Measurements from ENCODE around the gene MACF1.

The MACF1 gene

GRCh38 chr1:39295901-39296300 lies 91.4 kb downstream of the MACF1 start:
- DNase-seq (ENCODE audit: low read depth in 1 of 2, low spot score in 1 of 2) = no peak

- no peak for DNase-seq (ENCODE audit: low read depth in 1 of 2, low spot score in 1 of 2)
Measured at GRCh38 chr1:39297551-39297950, 93.1 kb downstream of the MACF1 start.

DNA sequence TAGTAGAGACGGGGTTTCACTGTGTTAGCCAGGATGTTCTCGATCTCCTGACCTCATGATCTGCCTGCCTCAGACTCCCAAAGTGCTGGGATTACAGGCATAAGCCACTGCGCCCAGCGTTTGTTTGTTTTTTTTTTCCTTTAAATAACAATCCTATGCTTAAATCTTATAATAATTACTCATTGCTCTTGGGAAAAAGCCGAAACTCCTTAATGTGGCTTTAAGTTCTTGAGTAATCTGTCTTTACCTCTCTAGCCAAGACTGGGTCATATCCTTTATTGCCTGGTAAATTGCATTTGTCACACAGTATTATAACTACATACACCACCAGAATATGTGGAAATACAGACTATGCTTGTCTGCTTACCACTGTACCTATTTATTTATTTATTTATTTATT lies 97.1 kb downstream of the MACF1 start:
- DNase-seq (ENCODE audit: low read depth in 1 of 2, low spot score in 1 of 2) = no peak

DNA sequence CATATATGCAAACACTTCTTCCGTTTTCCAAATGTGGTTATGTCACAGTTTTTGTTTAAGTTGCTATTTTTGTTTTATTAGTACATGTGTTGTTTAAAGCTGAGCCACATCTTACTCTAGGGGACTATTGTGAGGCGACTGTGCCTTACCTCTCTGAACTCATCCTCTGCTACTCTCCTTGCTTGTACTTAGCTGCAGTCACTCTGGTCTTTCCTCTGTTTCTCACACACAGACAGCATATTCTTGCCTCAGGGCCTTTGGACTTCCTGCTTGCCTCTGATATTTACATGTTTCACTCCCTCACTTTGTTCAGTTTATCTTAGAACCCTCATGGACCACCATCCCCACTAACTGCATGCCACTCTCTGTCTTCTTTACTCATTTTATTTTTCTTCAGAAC lies 101.1 kb downstream of the MACF1 start:
- no peak for DNase-seq (ENCODE audit: low read depth in 1 of 2, low spot score in 1 of 2)

GRCh38 chr1:39310015-39310414 lies 105.5 kb downstream of the MACF1 start:
- DNase-seq (ENCODE audit: low read depth in 1 of 2, low spot score in 1 of 2) = no peak

GRCh38 chr1:39310691-39311090 lies 106.2 kb downstream of the MACF1 start:
- no peak for DNase-seq (ENCODE audit: low read depth in 1 of 2, low spot score in 1 of 2)

GRCh38 chr1:39317111-39317510 lies 112.6 kb downstream of the MACF1 start:
- DNase-seq (ENCODE audit: low read depth in 1 of 2, low spot score in 1 of 2) = no peak

DNA sequence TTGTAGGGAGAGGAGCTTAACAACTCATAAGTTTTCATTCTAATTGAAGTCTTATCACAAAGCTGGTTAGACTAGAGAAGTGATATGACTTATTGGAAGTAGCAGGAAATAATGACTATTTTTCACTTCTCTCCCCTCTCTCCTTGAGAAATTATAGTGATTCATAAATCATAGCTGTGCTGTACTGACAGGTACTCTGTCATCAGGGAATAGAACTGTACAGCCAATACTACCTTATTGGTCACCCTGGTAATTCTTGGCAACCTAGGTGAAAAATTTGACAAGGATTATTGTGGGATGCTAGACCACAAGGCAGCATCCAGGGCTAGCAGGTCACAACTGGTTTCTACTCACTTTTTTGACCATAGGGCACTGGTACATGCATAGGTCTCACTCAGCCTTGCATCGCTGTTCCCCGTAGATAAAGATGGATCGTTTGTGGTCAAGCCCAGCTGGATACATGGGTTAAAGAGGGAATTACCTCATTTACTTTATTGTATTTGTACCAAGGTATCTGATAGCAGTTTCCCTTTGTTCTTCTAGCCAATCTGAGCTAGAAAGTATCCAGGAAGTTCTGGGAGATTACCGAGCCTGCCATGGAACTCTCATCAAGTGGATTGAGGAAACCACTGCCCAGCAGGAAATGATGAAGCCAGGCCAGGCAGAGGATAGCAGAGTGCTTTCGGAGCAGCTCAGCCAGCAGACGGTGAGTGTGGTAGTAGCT lies 113.6 kb downstream of the MACF1 start:
- no peak for DNase-seq (ENCODE audit: low read depth in 1 of 2, low spot score in 1 of 2)

GRCh38 chr1:39321979-39322378 lies 117.5 kb downstream of the MACF1 start:
- no peak for DNase-seq (ENCODE audit: low read depth in 1 of 2, low spot score in 1 of 2)

DNA sequence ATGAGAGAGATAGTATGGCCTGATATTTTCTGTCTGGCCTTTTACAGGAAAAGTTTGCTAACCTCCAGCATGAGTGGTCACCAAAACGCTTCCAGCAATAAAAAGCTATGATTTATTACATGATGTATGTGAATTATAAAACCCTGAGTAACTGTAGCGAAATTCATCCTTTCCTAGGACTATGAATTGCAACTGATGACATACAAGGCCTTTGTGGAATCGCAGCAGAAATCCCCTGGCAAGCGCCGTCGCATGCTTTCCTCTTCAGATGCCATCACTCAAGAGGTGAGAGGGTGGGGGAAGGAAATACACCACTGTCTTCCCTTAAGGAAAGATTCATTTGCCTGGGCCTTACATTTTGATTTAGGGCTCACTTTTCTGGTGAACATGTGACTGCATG lies 117.9 kb downstream of the MACF1 start:
- DNase-seq (ENCODE audit: low read depth in 1 of 2, low spot score in 1 of 2) = no peak

DNA sequence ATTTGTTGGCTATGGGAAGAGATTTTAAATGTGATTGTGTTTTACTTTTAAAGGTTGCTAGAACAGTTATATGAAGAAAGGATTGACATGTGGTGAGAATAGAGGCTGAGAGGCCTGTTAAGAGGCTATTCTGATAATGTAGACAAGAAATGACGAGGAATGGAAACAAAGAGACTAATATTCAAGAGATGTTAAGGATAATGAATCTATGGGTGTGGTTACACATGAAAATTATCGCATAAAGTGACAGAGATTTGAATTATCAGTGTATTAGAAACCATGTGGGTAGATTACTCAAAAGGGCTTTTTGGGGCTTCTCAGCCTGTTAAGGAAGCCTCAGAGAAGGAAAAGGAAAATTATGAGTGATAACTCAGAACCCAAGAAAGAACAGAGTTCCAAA lies 120.4 kb downstream of the MACF1 start:
- no peak for DNase-seq (ENCODE audit: low read depth in 1 of 2, low spot score in 1 of 2)

DNA sequence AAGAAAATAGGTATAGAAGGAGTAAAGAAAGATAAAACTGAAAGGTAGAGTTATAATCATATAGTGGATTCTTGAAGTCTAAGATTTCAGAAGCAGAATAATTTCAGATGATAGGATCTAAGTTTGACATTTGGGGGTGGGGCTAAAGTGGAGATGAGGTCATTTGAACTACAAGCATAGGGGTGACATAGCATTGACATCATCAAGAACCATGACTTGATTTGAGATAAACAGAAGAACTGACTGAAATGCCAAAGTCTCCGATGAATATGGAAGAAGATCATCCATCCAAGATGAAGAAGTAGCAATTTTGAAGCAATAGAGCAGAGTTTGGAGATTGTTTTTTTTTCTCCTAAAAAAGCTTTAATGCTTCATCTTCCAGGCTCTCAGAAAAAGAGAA lies 122.3 kb downstream of the MACF1 start:
- no peak for DNase-seq (ENCODE audit: low read depth in 1 of 2, low spot score in 1 of 2)

- no peak for DNase-seq (ENCODE audit: low read depth in 1 of 2, low spot score in 1 of 2)
Measured at GRCh38 chr1:39328095-39328494, 123.6 kb downstream of the MACF1 start.

DNA sequence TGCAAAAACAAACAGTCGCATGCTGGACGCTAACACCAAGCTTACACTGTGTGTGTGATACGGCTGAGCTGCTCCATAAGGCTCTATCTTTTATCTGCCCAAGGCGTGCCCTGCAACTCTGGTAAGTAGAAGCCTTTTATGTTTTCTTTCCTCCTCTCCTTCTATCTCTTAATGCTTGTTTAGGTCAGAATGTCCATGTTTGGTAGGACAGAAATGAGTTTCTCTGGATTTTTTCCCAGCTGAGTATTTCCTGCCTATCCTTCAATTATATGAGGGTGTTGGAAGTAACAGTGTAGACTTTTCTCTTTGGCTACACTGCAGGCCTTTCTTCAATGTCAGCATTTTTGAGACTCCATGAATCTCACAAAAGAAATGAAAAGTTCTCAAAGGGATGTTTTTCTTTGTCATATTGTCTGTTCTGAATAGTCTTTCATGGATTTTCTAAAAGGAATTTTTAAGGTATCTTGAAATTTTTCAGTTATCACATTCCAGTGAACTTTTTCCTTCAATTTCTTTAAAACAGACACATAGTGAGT lies 124.2 kb downstream of the MACF1 start:
- DNase-seq (ENCODE audit: low read depth in 1 of 2, low spot score in 1 of 2) = no peak

GRCh38 chr1:39331647-39332046 lies 127.2 kb downstream of the MACF1 start:
- DNase-seq (ENCODE audit: low read depth in 1 of 2, low spot score in 1 of 2) = no peak

DNA sequence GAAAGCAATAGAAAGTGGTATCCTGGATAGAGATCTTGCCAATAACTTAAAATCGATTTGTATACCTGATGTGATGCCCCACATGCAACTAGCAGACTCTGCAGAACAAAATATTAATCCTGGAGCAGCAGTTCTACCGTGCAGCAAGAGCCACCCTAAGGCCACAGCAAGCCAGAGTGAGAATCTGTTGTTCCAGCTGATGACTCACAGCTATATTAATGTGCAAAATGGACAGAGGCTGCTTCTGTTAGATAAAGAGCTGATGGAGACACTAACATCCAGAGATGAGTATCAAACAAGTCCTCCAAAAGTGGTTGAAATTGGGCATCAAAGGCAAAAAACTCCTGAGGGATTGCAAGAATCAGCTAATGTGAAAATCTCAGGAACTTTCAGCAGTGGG lies 127.8 kb downstream of the MACF1 start:
- DNase-seq (ENCODE audit: low read depth in 1 of 2, low spot score in 1 of 2) = no peak

- DNase-seq (ENCODE audit: low read depth in 1 of 2, low spot score in 1 of 2) = no peak
Measured at GRCh38 chr1:39332828-39333227, 128.3 kb downstream of the MACF1 start.

- no peak for DNase-seq (ENCODE audit: low read depth in 1 of 2, low spot score in 1 of 2)
Measured at GRCh38 chr1:39333296-39333695, 128.8 kb downstream of the MACF1 start.

DNA sequence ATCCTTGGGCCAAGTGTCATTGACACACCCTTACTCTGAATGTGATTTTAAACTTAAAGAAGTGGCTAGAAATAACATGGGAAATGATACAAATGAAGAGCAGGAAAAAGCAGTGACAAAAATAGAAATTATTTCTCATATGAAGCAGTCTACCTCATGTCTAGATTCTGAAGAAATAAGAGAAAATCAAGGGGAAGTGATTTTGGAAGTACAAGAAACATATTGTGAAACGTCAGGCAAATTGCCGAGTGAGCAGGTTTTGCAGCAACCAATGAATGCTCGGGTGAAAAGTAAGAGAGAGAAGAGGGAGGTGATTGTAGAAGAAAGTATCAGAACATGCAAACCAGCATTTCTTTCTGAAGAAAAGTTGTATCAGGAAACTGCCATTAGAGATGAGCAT lies 130.7 kb downstream of the MACF1 start:
- DNase-seq (ENCODE audit: low read depth in 1 of 2, low spot score in 1 of 2) = no peak

GRCh38 chr1:39337067-39337466 lies 132.6 kb downstream of the MACF1 start:
- DNase-seq (ENCODE audit: low read depth in 1 of 2, low spot score in 1 of 2) = no peak

DNA sequence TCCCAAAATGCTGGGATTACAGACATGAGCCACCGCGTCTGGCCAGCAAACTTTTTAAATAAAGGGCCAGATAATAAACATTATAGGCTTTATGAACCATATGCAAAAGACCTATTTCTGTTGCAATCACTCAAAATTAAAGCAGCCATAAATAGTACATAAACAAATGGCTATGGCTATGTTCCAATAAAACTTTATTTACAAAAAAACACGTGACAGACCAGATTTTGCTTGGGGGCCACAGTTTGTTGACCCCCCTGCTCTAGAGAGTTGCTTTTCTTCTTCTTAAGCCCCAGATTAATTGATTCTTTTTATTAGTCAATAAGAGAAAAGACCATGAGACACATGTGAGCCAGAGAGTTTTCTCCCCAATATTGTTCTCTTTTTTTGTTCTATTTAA lies 138.3 kb downstream of the MACF1 start:
- DNase-seq (ENCODE audit: low read depth in 1 of 2, low spot score in 1 of 2) = no peak

- no peak for DNase-seq (ENCODE audit: low read depth in 1 of 2, low spot score in 1 of 2)
Measured at GRCh38 chr1:39344394-39345154, 140.1 kb downstream of the MACF1 start.

DNA sequence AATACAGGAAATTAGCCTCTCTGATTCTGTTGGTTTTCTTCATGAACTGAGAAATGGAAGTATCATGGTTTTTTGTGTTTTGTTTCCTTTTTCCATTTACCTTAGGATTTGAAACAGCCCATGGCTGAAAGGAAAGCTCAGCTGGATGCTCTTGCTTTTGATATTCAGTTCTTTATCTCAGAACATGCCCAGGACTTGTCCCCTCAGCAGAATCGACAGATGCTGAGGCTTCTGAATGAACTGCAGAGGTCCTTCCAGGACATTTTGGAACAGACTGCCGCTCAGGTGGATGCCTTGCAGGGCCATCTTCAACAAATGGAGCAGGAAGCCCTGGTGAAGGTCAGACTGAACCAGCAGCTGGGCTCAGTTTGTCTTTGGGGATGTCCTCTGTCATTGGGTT lies 142.4 kb downstream of the MACF1 start:
- no peak for DNase-seq (ENCODE audit: low read depth in 1 of 2, low spot score in 1 of 2)
